Measurements from ENCODE around the gene FAM234A.
A peak's percentile ranks its signal among the peaks of the same experiment; 100 is the strongest.
"Not testable (repeated sequence)": the region's sequence is repeated elsewhere in the genome, so short reads cannot be mapped to it uniquely, and the experiment has no call there.

Gene FAM234A, protein sequence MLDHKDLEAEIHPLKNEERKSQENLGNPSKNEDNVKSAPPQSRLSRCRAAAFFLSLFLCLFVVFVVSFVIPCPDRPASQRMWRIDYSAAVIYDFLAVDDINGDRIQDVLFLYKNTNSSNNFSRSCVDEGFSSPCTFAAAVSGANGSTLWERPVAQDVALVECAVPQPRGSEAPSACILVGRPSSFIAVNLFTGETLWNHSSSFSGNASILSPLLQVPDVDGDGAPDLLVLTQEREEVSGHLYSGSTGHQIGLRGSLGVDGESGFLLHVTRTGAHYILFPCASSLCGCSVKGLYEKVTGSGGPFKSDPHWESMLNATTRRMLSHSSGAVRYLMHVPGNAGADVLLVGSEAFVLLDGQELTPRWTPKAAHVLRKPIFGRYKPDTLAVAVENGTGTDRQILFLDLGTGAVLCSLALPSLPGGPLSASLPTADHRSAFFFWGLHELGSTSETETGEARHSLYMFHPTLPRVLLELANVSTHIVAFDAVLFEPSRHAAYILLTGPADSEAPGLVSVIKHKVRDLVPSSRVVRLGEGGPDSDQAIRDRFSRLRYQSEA

DNA sequence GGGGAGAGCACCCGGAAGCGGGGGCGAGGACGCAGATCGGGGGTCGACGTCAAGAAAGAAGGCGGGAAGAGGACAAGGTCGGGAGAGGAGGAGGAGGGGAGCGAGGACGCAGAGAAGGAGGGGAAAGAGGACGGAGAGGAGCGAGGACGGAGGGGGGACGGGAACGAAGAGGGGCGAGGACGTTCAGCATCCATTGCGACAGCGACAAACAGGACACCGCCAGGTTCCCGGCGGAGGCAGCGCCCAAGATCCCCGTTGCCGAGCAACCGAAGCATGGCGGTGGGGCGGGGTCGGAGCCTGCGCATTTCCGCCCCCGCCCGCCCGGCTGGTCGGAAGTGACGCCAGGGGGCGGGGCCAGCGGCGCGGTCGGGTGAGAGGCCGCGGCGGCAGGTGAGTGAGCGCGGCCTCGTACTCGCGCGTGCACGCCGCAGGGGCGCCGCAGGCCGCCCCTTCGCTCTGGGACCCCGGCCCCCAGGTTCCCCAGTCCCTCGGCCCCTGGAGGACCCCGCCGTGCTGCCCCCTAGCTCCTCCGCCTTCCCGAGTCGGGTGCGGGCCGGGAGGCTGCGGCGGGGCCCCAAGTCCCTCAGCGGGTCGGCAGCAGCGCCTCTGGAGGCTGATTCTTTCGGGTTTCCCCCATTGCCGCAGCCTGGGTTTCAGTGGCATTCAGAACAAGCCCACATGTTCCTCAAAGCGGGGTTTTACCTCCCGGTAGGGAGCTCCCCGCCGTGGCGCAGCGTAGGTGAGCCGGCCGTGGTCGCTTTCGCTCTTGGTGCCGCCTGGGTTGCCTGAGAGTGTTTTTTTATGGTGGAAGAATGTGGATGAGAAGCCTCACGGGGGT, at the start of gene FAM234A:
FAM234A (plus strand) TSS at position 354 of the 838 bp plus-strand sequence. CDS start 19,593 bp downstream, outside the sequence.
- peak; percentile 65 to 98 for DNase-seq

DNA sequence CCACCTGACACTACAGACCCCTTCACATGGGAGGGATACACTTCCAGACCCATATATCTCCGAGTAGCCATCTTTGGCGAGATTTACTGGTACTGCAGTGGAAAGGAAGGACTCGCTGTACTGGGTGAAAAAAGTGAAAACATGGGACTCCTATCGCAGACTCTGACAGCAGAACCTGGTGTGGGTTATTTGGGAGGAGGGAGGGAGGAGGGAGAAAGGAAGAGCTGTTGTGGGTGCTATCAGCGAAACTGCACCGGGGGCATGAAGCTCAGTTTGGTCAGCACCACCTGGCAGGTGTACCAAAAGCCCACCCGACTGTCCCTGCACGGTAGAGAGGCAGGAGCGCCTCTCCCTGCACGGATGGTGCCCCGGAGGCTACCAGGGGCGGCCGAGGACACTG, 49.4 kb upstream of the FAM234A start:
- DNase-seq: no peak

- DNase-seq: no peak
Measured at GRCh38 chr16:185691-186090, 48.9 kb upstream of the FAM234A start.

GRCh38 chr16:187330-187729, 47.3 kb upstream of the FAM234A start:
- DNase-seq: no peak

- DNase-seq: no peak
Measured at GRCh38 chr16:188674-189073, 45.9 kb upstream of the FAM234A start.

GRCh38 chr16:189604-190186, 44.9 kb upstream of the FAM234A start:
- no peak for DNase-seq

- DNase-seq: no peak
Measured at GRCh38 chr16:191831-192230, 42.8 kb upstream of the FAM234A start.

DNA sequence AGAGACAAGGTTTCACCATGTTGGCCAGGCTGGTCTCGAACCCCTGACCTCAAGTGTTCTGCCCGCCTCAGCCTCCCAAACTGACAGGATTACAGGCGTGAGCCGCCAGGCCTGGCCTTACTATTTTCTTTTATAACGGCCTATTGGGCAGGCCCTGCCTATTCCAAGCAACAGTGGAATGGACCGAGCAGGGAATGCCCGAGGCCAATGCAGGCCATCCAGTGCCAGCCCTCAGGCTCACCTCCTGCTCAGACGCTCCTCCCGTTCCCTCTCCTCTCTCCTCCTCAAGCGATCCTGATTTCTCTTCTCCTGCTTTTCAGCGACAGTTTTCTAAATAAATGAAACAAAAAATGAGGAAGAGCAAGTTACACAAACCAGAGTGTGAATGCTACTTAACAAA, 41.9 kb upstream of the FAM234A start:
- DNase-seq: no peak

DNA sequence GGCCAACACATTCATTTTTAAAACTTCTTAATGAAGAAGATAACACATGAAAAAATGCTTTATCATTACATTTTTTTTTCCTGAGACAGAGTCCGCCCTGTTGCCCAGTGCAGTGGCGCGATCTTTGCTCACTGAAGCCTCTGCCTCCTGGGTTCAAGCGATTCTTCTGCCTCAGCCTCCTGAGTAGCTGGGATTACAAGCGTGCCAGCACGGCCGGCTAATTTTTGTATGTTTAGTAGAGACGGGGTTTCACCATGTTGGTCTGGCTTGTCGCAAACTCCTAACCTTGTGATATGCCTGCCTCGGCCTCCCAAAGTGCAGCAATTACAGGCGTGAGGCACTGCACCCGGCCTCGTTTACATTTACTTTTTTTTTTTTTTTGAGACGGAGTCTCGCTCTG, 41.2 kb upstream of the FAM234A start:
- no peak for DNase-seq

DNA sequence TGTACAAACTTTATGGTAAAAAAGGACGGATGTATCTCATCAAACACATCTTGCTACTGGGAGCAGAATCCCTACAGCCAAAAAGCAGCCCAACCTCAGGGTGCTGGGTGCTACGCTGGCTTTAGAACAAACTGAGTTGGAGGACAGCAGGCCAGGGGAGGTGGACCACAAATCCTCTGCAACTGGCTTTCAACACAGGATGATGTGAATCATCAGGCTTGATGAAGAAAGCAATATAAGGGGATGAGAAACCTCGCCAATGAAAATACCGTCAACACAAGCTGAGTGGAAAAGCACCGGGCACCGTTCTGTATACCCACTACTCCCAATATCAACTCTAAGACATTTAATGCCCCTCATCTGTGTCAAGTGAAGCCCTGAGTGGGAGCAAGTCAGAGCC, 40.1 kb upstream of the FAM234A start:
- DNase-seq: no peak

- no peak for DNase-seq
Measured at GRCh38 chr16:200388-200787, 34.2 kb upstream of the FAM234A start.

DNA sequence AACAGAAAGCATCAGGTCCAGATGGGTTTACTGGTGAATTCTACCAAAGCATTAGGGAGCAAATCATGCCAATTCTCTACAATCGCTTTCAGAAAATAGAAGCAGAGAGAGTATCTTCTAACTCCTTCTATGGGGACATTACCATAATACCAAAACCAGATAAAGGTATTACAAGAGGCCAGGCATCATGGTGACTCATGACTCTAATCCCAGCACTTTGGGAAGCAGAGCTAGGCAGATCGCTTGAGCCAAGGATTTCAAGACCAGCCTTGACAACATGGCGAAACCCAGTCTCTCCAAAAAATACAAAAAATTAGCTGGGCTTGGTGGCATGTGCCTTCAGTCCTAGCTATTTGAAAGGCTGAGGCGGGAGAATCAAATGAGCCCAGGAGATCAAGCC, 31.4 kb upstream of the FAM234A start:
- DNase-seq: no peak

GRCh38 chr16:204046-204445, 30.6 kb upstream of the FAM234A start:
- not testable (repeated sequence) for DNase-seq

- DNase-seq: not testable (repeated sequence)
Measured at GRCh38 chr16:209359-209758, 25.3 kb upstream of the FAM234A start.

DNA sequence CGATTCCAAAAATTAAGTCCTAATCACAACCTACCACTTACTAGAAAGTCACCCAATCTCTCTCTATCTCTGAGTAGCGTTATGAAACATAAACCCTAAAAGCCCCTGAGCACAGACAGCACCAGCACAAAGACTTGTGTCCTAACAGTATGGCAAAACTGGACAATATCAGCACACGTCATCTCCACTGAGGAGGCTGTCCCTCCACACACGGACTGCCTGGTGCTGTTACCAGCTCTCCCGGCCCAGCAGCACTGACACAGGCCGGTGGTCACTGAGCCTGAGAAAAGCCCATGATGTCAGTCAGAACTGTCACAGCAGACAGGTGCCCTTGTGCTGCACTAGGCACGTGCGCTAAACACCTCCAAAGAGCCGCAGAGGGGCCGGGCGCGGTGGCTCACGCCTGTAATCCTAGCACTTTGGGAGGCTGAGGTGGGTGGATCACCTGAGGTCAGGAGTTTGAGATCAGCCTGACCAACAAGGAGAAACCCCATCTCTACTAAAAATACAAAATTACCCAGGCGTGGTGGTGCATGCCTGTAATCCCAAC, 22.9 kb upstream of the FAM234A start:
- DNase-seq: not testable (repeated sequence)

DNA sequence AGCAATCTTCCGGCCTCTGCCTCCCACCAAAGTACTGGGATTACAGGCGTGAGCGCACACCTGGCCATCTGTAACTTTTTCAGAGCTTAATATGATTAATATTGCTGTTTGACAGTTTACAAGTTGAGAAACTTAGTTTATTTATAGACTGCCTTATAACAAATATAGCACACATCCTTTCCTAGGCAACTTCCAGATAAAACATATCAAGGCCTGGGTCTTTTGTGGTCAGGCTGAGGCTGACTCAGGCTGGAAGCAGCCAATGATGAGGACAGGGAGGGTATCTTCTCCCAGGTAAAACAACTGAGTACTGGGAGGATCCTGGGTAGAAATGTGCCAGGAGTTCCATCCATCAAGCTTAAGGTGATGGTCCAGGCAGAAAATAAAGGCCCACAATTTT, 21.6 kb upstream of the FAM234A start:
- DNase-seq: no peak

GRCh38 chr16:220021-220420, 14.6 kb upstream of the FAM234A start:
- no peak for DNase-seq

GRCh38 chr16:228151-228851, 6.3 kb upstream of the FAM234A start:
- DNase-seq: no peak

- peak; percentile 71 to 75 for DNase-seq
Measured at GRCh38 chr16:228852-229730, 5.5 kb upstream of the FAM234A start, which contains the start of gene LUC7L. TSS of gene LUC7L (minus strand) at chr16:229449. CDS start at chr16:229339, 110 bp downstream.

GRCh38 chr16:229731-230281, 4.8 kb upstream of the FAM234A start:
- no peak for DNase-seq

- not testable (repeated sequence) for DNase-seq
Measured at GRCh38 chr16:230351-230750, 4.3 kb upstream of the FAM234A start.

All from bone marrow (tissue), 2 donors.